Kidney (tissue), 14 donors: ENCODE data around the gene ALDH4A1. TPM values are rescaled to one million over a fixed set of nuclear protein-coding genes. Genes with fewer than 3 reads are reported as not detected.
A peak's percentile ranks its signal among the peaks of the same experiment; 100 is the strongest.

Experiments
- DNase-seq, 5 donors: peaks; one replicate each; pipeline ENCODE4 v3.0.0-alpha.2; 2013 to 2020
- FAIRE-seq: peaks from 2 replicates; lab custom pipeline; 2012; peaks lifted over from hg19 to GRCh38; lab: Jason Lieb, UNC
- H3K27ac ChIP-seq, 2 donors: one replicate each; pipeline ENCODE4 v1.7.0; 2013; ENCODE audit warnings: low read depth in 2 of 2, low read length in 2 of 2, inconsistent platforms in 1 of 2
- H3K27me3 ChIP-seq: one replicate; pipeline ENCODE4 v1.7.1; 2013; ENCODE audit warnings: low read length, inconsistent platforms; ENCODE audit not compliant: control insufficient read depth, insufficient read depth
- H3K36me3 ChIP-seq, 3 donors: one replicate each; pipeline versions ENCODE4 v1.7.0 to v1.7.1; 2013; ENCODE audit warnings: low read length in 3 of 3, control low read depth in 1 of 3, inconsistent platforms in 1 of 3; ENCODE audit not compliant: insufficient read depth in 3 of 3, control insufficient read depth in 2 of 3
- H3K4me1 ChIP-seq, 3 donors: one replicate each; pipeline versions ENCODE4 v1.7.0 to v1.7.1; 2013; ENCODE audit warnings: low read length in 3 of 3, inconsistent platforms in 1 of 3, low read depth in 1 of 3; ENCODE audit not compliant: control insufficient read depth in 2 of 3, insufficient read depth in 2 of 3
- H3K4me3 ChIP-seq, 3 donors: one replicate each; pipeline versions ENCODE4 v1.7.0 to v1.8.1; 2013; ENCODE audit warnings: low read length in 3 of 3, control low read depth in 1 of 3, inconsistent platforms in 1 of 3
- H3K9ac ChIP-seq, 3 donors: one replicate each; pipeline versions ENCODE4 v1.7.0 to v1.7.1; 2013; ENCODE audit warnings: low read length in 3 of 3, control low read depth in 1 of 3, inconsistent platforms in 1 of 3
- H3K9me3 ChIP-seq, 3 donors: one replicate each; pipeline versions ENCODE4 v1.7.0 to v1.7.1; 2013; ENCODE audit warnings: low read length in 3 of 3, control low read depth in 1 of 3, inconsistent platforms in 1 of 3; ENCODE audit not compliant: control insufficient read depth in 2 of 3, insufficient read depth in 1 of 3
- intact Hi-C: fragments of 100-400 bp; cut with DNase I; formaldehyde crosslinking; loops from one replicate; pipeline ENCODE4 v1.11.1; 2022
- polyA plus RNA-seq: library from polyadenylated mRNA; stranded (reverse); fragments of 350-450 nt; fragmentation: Illumina TruSeq; extraction: RNeasy Lipid Tissue Mini Kit (QIAGEN cat#74804); gene quantifications from one replicate; pipeline ENCODE4 v1.2.3, GENCODE V29; 2014; ENCODE audit warnings: low read depth, low replicate concordance; ENCODE audit not compliant: insufficient read depth
- total RNA-seq: library from RNA; stranded (reverse); fragmentation: NEBNext Ultra II Directional; extraction: Animal tissue kit (Norgen Biotek cat#: 25700); gene quantifications from one replicate; pipeline ENCODE4 v1.2.1, GENCODE V29; 2021
- TF ChIP-seq, protein P1 (sequence below): IDR thresholded peaks from 3 replicates; pipeline ENCODE4 v1.5.1; 2012; ENCODE audit warnings: mild to moderate bottlenecking, moderate library complexity, borderline replicate concordance; ENCODE audit not compliant: insufficient read depth; ENCODE audit errors: extremely low read depth
- donor health status: control.
- donor health status: control.
- donor health status: control.
- donor health status: control.
- donor health status: control.
- donor health status: DM: yes; HTN: yes; CAD: no.
- donor health status: Normal renal cell carcinoma (clear cell type).

Gene ALDH4A1
- total and polyA plus RNA-seq, 2 donors from 2014 or later, result 49.3 to 352 TPM

DNA sequence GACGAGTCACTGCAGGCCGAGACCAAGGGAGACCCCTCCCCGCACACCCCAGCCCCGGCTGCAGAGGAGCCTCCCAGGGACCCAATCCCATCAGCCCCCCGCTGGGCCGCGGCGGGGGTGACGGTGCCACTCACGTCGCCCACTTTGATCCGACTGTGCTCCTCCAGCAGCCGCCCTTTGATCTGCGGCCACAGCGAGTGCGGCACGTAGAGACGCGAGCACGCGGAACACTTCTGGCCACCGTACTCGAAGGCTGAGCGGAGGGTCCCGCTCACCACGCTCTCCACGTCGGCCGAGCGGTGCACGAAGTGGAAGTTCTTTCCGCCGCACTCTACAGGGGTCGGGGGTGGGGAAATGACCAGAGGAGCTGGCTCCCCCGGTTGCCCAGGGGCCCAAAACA lies 25.1 kb downstream of the ALDH4A1 start:
- FAIRE-seq (no peak), DNase-seq (peak in 1 of 5 donors; percentile 64)
- H3K36me3 ChIP-seq, result peaks cover 4 to 48% (median 29%) of the 10 kb centered on the region in 3 donors
- no peaks in the 10 kb centered on the region for H3K27me3 ChIP-seq
- no peak overlapping the region for H3K4me3 ChIP-seq
- H3K9ac ChIP-seq, result no peak overlapping the region
- H3K27ac ChIP-seq, result no peak overlapping the region
- peaks cover 0 to 17% (median 2%) of the 10 kb centered on the region in 3 donors for H3K4me1 ChIP-seq
- intact Hi-C loops, result loop anchor here (10.0 kb wide), 1 partner anchor 272 kb away; no protein-coding TSS in a partner anchor
- no peaks in the 10 kb centered on the region for H3K9me3 ChIP-seq
- TF ChIP-seq, protein P1, sequence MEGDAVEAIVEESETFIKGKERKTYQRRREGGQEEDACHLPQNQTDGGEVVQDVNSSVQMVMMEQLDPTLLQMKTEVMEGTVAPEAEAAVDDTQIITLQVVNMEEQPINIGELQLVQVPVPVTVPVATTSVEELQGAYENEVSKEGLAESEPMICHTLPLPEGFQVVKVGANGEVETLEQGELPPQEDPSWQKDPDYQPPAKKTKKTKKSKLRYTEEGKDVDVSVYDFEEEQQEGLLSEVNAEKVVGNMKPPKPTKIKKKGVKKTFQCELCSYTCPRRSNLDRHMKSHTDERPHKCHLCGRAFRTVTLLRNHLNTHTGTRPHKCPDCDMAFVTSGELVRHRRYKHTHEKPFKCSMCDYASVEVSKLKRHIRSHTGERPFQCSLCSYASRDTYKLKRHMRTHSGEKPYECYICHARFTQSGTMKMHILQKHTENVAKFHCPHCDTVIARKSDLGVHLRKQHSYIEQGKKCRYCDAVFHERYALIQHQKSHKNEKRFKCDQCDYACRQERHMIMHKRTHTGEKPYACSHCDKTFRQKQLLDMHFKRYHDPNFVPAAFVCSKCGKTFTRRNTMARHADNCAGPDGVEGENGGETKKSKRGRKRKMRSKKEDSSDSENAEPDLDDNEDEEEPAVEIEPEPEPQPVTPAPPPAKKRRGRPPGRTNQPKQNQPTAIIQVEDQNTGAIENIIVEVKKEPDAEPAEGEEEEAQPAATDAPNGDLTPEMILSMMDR, result no peak

DNA sequence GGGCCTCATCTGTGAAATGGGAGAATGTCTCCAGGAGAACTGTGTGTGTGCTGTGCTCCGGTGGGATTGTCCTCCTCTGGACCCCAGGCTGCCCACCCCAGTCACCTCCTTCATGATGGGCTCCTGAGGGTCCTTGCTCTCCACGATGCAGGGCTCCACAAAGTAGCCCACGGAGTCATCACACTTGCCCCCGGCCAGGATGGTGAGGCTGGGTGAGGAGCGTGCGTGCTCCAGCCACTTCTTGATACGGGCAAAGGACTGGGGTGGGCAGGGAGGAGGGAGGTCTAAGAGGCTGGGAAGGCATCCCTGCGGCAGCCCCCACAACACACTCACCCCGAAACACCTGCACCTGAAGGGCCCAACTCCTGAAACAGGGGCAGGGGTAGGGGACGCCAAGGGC lies 26.1 kb downstream of the ALDH4A1 start:
- Histone ChIP-seq H3K27me3 (no peaks in the 10 kb centered on the region), H3K4me3 (no peak overlapping the region), H3K36me3 (peaks cover 1 to 47% (median 28%) of the 10 kb centered on the region in 3 donors), H3K9me3 (no peaks in the 10 kb centered on the region), H3K4me1 (peaks cover 0 to 15% (median 0%) of the 10 kb centered on the region in 3 donors), H3K27ac (no peak overlapping the region), H3K9ac (no peak overlapping the region)
- no peak for FAIRE-seq
- peak in 1 of 5 donors; percentile 55 for DNase-seq
- TF ChIP-seq, protein P1, result no peak
- intact Hi-C loops, result loop anchor here (10.0 kb wide), 1 partner anchor 271 kb away; no protein-coding TSS in a partner anchor

DNA sequence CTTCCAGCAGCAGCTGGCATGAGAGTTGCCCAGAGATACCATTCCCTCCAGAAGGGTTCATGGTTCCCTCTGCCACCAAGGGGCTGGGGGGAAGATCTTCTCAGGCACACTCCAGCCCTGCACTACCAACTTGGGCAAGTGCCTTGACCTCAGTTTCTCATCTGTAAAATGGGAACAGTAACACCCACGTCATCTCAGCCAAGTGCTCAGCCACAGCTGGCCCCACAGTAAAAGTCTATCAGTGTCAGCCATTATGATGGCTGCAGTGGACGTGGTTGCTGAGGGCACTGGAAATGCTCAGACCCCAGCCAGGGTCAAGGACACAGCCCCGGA lies 26.6 kb downstream of the ALDH4A1 start:
- Histone ChIP-seq H3K9ac (no peak overlapping the region), H3K27ac (no peak overlapping the region), H3K36me3 (peaks cover 0 to 43% (median 23%) of the 10 kb centered on the region in 3 donors), H3K9me3 (no peaks in the 10 kb centered on the region), H3K27me3 (no peaks in the 10 kb centered on the region), H3K4me3 (no peak overlapping the region), H3K4me1 (peaks cover 0 to 10% (median 0%) of the 10 kb centered on the region in 3 donors)
- intact Hi-C loops, result loop anchor here (10.0 kb wide), 1 partner anchor 271 kb away; no protein-coding TSS in a partner anchor
- TF ChIP-seq, protein P1, result no peak
- DNase-seq, result no peak
- FAIRE-seq, result no peak
